PFSK-1 (cell line): ENCODE results near the gene FN1.

Source experiments
- POLR2AphosphoS5 ChIP-seq: IDR thresholded peaks from 2 replicates; pipeline ENCODE4 v1.6.1; 2012; ENCODE audit warnings: low read depth, mild to moderate bottlenecking, control low read depth, low read length, moderate library complexity
- TF ChIP-seq, protein P1 (sequence below), 2 experiments: IDR thresholded peaks; 2 replicates each; pipeline versions ENCODE4 v1.6.1 to v1.8.0; 2011 to 2012; ENCODE audit warnings: low read depth in 2 of 2, low read length in 2 of 2, control low read depth in 1 of 2, inconsistent platforms in 1 of 2, mild to moderate bottlenecking in 1 of 2, moderate library complexity in 1 of 2; ENCODE audit not compliant: insufficient read depth in 1 of 2

- TF ChIP-seq POLR2AphosphoS5, result no peak
- TF ChIP-seq, protein P1, sequence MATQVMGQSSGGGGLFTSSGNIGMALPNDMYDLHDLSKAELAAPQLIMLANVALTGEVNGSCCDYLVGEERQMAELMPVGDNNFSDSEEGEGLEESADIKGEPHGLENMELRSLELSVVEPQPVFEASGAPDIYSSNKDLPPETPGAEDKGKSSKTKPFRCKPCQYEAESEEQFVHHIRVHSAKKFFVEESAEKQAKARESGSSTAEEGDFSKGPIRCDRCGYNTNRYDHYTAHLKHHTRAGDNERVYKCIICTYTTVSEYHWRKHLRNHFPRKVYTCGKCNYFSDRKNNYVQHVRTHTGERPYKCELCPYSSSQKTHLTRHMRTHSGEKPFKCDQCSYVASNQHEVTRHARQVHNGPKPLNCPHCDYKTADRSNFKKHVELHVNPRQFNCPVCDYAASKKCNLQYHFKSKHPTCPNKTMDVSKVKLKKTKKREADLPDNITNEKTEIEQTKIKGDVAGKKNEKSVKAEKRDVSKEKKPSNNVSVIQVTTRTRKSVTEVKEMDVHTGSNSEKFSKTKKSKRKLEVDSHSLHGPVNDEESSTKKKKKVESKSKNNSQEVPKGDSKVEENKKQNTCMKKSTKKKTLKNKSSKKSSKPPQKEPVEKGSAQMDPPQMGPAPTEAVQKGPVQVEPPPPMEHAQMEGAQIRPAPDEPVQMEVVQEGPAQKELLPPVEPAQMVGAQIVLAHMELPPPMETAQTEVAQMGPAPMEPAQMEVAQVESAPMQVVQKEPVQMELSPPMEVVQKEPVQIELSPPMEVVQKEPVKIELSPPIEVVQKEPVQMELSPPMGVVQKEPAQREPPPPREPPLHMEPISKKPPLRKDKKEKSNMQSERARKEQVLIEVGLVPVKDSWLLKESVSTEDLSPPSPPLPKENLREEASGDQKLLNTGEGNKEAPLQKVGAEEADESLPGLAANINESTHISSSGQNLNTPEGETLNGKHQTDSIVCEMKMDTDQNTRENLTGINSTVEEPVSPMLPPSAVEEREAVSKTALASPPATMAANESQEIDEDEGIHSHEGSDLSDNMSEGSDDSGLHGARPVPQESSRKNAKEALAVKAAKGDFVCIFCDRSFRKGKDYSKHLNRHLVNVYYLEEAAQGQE (IDR thresholded peaks at IDR 0.05; ENCODE audit: insufficient read depth in 1 of 2, low read depth in 2 of 2, low read length in 2 of 2), result no peak
Observed at GRCh38 chr2:215366440-215367032, 69.3 kb downstream of the FN1 start.
